ENCODE results near the gene CNTRL. TPM values are rescaled to one million over a fixed set of nuclear protein-coding genes. Genes with fewer than 3 reads are reported as not detected.

The CNTRL gene
- total and polyA plus RNA-seq, 7 donors = 2.5 to 14.6 (median 11.9) TPM

DNA sequence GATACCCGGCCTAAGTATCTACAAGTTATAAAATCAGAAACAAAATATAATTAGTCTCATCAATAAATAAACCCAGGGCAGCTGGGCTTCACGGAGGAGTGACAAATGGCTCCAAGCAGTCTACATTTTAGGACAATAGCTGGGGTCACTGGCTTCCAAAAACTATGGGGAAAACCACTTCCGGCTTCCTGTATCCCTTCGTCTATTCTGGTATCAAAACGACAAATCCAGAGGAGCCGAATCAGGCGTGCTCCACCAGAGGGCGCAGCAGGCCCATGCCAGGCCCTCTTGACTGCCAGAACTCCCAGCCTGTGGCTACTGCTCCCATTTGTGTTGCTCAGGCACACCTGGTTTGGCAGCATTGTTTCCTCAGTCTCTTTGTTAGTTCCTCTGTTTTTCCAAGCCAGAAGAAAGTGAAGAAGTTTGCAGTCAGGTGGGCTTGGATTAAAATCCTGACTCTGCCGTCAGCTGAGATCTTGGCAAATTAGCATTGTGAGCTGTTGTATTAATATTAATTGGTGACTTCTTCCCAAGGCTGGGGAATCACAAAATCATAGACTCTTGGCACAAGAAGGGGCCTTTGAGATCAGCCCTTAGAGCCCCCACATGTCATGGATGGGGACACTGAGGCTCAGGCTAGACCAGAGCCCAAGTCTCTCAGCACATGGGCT lies 138.5 kb downstream of the CNTRL start:
- H3K4me3 ChIP-seq = no peak overlapping the region

DNA sequence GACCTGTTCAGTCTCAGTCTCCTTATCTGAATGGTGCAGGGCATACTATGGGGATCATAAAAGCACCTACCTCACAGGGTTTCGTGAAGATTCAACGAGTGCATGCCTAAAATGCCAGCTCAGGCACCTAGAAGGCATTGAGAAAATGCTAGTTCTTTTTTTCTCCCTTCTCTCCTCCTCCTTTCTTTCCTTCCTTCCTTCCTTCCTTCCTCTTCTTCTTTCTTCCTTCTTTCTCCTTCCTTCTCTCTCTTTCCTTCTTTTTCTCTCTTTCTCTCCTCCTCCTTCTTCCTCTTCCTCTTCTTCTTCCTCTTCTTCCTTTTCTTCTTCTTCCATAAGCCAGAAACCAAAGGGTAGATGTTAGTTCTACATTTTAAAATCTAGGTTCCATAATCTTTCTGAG lies 139.2 kb downstream of the CNTRL start:
- peaks cover 0 to 7% (median 5%) of the 10 kb centered on the region in 4 donors for H3K4me1 ChIP-seq
- TF ChIP-seq POLR2A (IDR thresholded peaks at IDR 0.05) (no peak), EP300 (IDR thresholded peaks at IDR 0.05) (no peak), POLR2AphosphoS5 (IDR thresholded peaks at IDR 0.05) (no peak)
- TF ChIP-seq, protein P1, sequence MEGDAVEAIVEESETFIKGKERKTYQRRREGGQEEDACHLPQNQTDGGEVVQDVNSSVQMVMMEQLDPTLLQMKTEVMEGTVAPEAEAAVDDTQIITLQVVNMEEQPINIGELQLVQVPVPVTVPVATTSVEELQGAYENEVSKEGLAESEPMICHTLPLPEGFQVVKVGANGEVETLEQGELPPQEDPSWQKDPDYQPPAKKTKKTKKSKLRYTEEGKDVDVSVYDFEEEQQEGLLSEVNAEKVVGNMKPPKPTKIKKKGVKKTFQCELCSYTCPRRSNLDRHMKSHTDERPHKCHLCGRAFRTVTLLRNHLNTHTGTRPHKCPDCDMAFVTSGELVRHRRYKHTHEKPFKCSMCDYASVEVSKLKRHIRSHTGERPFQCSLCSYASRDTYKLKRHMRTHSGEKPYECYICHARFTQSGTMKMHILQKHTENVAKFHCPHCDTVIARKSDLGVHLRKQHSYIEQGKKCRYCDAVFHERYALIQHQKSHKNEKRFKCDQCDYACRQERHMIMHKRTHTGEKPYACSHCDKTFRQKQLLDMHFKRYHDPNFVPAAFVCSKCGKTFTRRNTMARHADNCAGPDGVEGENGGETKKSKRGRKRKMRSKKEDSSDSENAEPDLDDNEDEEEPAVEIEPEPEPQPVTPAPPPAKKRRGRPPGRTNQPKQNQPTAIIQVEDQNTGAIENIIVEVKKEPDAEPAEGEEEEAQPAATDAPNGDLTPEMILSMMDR (IDR thresholded peaks at IDR 0.05) = no peak
- 85 to 89% methylated on average over 2 of the region's 2 CpGs for WGBS, 2 donors
- intact Hi-C loops (cut with DNase I) = loop anchor here (2.0 to 5.0 kb wide), 2 partner anchors 83 to 105 kb away; no protein-coding TSS in a partner anchor
- H3K4me3 ChIP-seq = no peak overlapping the region
- no peaks in the 10 kb centered on the region for H3K9me3 ChIP-seq
- H3K27me3 ChIP-seq = no peaks in the 10 kb centered on the region
- no peaks in the 10 kb centered on the region for H3K36me3 ChIP-seq
- DNase-seq = no peak
- peak overlapping the region in 1 of 4 donors; percentile 63 for H3K27ac ChIP-seq

More for the DNA sequence above, 138.5 kb downstream of the CNTRL start:
- TF ChIP-seq, protein P1 (IDR thresholded peaks at IDR 0.05) = peak; percentile 92 to 97 (median 96)
- no peak for TF ChIP-seq EP300 (IDR thresholded peaks at IDR 0.05)
- TF ChIP-seq POLR2AphosphoS5 (IDR thresholded peaks at IDR 0.05) = peak in 3 of 4 donors; percentile 22 to 61 (median 49)
- Histone ChIP-seq H3K4me1 (peaks cover 0 to 7% (median 5%) of the 10 kb centered on the region in 4 donors), H3K27ac (peak overlapping the region; percentile 35 to 64 (median 62)), H3K9me3 (no peaks in the 10 kb centered on the region), H3K27me3 (no peaks in the 10 kb centered on the region), H3K36me3 (no peaks in the 10 kb centered on the region)
- 22 to 24% methylated on average over 9 of the region's 9 CpGs for WGBS, 2 donors
- peak; percentile 96 for DNase-seq
- intact Hi-C loops (cut with DNase I) = loop anchor here (1.0 to 5.0 kb wide), 3 partner anchors 84 to 187 kb away; no protein-coding TSS in a partner anchor

DNA sequence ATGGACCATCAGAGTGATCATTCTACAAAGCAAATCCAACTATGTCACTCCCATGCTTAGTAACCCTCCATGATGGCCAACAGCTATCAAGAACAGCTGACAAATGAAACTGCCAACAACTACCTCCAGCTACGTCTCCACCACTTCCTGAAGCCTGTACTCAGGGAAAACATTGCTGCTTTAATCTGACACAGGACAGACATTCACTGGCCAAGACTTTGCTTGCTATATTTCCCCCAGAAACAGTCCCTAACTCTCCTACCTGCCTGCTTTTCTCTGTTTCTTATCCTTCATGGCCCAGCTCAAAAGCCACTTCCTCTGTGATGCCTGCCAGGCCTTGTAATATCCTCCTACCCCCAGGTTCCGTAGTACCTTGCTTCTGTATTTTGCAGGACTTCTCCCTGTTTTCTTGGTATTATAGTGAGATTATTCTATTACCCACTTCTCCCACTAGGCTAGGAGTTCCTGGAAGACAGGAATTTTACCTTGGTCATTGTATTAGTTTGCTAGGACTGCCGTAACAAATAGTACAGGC lies 141.6 kb downstream of the CNTRL start:
- no peaks in the 10 kb centered on the region for H3K27me3 ChIP-seq
- TF ChIP-seq POLR2A (IDR thresholded peaks at IDR 0.05) (no peak), EP300 (IDR thresholded peaks at IDR 0.05) (no peak), POLR2AphosphoS5 (IDR thresholded peaks at IDR 0.05) (no peak)
- TF ChIP-seq, protein P1 (IDR thresholded peaks at IDR 0.05) = no peak
- H3K9me3 ChIP-seq = no peaks in the 10 kb centered on the region
- DNase-seq = no peak
- intact Hi-C loops (cut with DNase I) = no loop called here
- H3K4me3 ChIP-seq = no peak overlapping the region
- H3K36me3 ChIP-seq = no peaks in the 10 kb centered on the region
- H3K4me1 ChIP-seq = peaks cover 0 to 7% (median 5%) of the 10 kb centered on the region in 4 donors
- WGBS, 2 donors = 86% methylated on average over 3 of the region's 3 CpGs
- no peak overlapping the region for H3K27ac ChIP-seq

DNA sequence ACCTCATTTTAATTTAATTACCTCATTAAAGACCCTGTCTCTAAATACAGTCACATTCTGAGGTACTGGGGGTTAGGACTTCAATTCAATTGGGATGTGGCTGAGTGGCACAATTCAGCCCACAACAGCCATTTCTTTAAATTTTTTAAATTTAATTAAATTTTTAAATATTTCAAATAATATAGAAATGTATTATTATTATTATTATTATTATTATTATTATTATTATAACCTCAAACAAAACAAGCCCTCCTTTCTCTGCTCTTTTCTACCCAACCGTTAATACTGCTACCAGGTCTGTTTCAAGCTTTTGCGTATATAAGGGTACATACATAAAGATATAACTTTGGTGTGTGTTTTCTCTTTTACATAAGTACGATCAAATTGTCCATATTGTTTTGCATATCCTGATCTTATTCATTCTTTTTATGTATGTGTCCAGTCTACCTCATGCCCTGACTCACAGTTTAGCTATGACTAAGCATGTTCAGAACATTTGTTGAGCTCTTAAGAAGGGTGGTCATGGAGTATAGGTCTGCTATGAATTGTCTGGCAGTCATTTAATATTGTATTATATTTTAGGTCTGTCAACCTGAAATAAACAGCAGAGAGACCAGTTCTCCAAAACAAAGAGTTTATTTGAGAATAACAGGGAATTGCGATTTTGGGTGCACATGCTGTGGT lies 143.0 kb downstream of the CNTRL start:
- Histone ChIP-seq H3K36me3 (no peaks in the 10 kb centered on the region), H3K27ac (no peak overlapping the region), H3K27me3 (no peaks in the 10 kb centered on the region), H3K9me3 (no peaks in the 10 kb centered on the region), H3K4me3 (no peak overlapping the region), H3K4me1 (peaks cover 0 to 11% (median 5%) of the 10 kb centered on the region in 4 donors)
- 88 to 95% methylated on average over 4 of the region's 4 CpGs for WGBS, 2 donors
- intact Hi-C loops (cut with DNase I) = loop anchor here (2.0 kb wide), 1 partner anchor 43 kb away; no protein-coding TSS in a partner anchor
- TF ChIP-seq, protein P1 (IDR thresholded peaks at IDR 0.05) = no peak
- TF ChIP-seq POLR2A (IDR thresholded peaks at IDR 0.05) = no peak
- no peak for TF ChIP-seq POLR2AphosphoS5 (IDR thresholded peaks at IDR 0.05)
- no peak for TF ChIP-seq EP300 (IDR thresholded peaks at IDR 0.05)
- DNase-seq = no peak
